Adrenal gland (tissue), 5 donors: Measurements from ENCODE around the gene C19orf47.
A peak's percentile ranks its signal among the peaks of the same experiment; 100 is the strongest.

Experiments used
- POLR2A ChIP-seq, 2 donors: fragments of 450-650 bp; IDR thresholded peaks; one replicate each; pipeline ENCODE4 v1.6.1; 2017; ENCODE audit warnings: antibody characterized with exemption in 2 of 2, mild to moderate bottlenecking in 2 of 2, moderate library complexity in 1 of 2
- TF ChIP-seq, protein P1 (sequence below), 6 experiments: fragments of 450-650 bp in 4 of 6; fragments of 200-600 bp in 2 of 6; sonication (generic) in 1 of 6; IDR thresholded peaks; 1 replicate in 5 of 6; 2 replicates in 1 of 6; pipeline versions ENCODE4 v1.5.1 to v1.8.0; 2016 to 2021; ENCODE audit warnings: antibody characterized with exemption in 6 of 6, mild to moderate bottlenecking in 2 of 6, moderate library complexity in 1 of 6
- donor health status: DM: no; HTN: no; CAD: no.

- TF ChIP-seq, protein P1, sequence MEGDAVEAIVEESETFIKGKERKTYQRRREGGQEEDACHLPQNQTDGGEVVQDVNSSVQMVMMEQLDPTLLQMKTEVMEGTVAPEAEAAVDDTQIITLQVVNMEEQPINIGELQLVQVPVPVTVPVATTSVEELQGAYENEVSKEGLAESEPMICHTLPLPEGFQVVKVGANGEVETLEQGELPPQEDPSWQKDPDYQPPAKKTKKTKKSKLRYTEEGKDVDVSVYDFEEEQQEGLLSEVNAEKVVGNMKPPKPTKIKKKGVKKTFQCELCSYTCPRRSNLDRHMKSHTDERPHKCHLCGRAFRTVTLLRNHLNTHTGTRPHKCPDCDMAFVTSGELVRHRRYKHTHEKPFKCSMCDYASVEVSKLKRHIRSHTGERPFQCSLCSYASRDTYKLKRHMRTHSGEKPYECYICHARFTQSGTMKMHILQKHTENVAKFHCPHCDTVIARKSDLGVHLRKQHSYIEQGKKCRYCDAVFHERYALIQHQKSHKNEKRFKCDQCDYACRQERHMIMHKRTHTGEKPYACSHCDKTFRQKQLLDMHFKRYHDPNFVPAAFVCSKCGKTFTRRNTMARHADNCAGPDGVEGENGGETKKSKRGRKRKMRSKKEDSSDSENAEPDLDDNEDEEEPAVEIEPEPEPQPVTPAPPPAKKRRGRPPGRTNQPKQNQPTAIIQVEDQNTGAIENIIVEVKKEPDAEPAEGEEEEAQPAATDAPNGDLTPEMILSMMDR (IDR thresholded peaks at IDR 0.05), result no peak
- TF ChIP-seq POLR2A (IDR thresholded peaks at IDR 0.05), result peak in 1 of 2 donors; percentile 65
Observed at GRCh38 chr19:40285353-40286234, 62.6 kb downstream of the C19orf47 start.
